Activated T-cell treated with anti-CD3 and anti-CD28 coated beads, Interleukin-2, amount 50 U/mL, for 48 hours (primary cell): ENCODE data around the gene PSMB9.

Experiments used
- DNase-seq, 2 experiments: peaks; one replicate each; pipeline ENCODE4 v3.0.0-alpha.2; 2020

The PSMB9 gene

DNA sequence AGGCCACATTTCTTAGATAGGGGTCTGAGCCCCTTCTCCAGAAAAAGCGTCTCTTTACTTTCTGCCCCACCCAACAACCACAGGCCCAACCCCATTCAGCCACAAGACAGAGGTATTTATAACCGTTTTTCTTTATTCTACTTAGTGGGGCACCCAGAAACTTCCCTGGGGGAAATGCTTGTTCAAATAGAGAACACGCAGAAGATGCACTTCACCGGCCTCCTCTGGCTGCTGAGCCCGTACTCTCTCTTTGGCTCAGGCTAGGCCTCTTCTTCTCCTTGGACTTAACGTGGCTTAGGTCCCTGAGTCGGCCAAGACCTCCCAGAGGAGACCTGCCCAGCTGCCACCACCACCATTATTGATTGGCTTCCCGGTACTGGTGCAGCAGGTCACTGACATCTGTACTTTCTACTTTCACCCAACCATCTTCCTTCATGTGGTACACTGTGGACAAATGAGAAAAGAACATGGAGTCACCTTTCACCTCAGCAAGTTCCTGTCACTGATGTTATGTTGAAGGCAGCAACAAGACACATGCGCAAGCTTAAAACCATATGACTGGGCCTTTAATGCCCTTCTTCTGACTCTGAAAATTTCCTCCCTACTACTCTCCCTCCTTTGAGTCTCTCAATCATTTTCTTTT is 13.3 kb upstream of the PSMB9 start:
- DNase-seq, result peak; percentile 61 to 66

DNA sequence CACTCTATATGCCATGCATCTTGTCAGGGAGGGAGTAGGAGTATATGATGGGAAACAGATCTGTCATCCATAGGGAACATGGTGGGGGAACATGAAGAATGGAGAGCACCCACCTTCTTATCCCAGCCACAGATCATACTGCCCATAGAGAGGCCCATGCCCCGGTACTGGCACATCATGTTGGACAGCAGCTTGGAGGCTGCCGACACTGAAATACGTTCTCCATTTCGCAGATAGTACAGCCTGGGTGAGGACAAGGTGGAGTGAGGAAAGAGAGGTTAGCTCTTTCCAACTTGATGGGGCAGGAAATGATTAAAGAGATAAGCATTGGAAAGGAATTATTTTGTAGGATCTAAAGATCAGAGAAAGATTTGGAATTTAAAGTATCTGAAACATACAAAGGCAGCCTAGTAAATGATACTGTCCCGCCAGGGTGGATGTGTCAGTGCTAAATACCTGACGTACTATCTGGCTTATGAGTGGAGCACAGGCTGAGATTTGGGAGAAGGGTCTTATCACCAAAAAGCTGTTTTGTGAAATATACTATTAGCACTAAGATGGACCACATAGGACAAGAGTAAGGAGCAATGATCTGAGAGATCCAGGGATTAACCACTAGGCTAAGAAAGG is 11.9 kb upstream of the PSMB9 start:
- DNase-seq, result no peak

GRCh38 chr6:32842690-32843089 is 11.3 kb upstream of the PSMB9 start:
- DNase-seq, result no peak

DNA sequence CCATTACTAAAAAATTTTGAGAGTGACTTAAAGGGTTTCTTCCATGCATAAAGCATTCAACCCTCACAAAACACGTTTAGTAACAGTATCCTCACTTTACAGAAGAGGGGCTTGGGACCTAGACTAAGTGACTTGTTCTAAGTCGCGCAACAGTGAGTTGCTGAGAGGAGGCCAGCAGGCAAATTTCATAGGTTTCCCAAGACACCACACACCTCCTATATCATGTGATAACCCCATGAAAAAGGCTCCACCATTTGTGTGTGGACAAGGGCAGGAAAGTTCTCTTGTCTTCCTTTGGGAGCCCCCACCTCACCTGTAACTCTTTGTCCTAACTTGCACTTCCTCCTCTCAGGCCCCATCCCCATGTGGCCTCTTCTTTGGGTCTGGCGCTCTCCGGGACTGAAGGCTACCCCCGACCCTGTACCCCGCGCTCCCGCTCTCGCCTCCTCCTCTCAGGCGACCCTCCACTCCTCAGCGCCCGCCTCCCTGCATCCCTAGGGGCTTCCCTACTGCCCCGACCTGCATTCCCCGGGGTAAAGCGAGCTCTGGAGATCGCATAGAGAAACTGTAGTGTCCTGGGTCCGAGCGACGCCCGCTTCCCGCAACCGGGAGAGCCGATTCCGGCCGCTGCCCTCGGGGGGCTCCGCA is 10.5 kb upstream of the PSMB9 start:
- no peak for DNase-seq

- DNase-seq, result peak; percentile 98 to 99
Measured at GRCh38 chr6:32843979-32844838, 9.8 kb upstream of the PSMB9 start, which contains the start of gene PSMB8. TSS of gene PSMB8 (minus strand) at chr6:32844047. CDS start at chr6:32843996, 51 bp downstream.

- no peak for DNase-seq
Measured at GRCh38 chr6:32844839-32845383, 9.1 kb upstream of the PSMB9 start.

- peak; percentile 59 to 71 for DNase-seq
Measured at GRCh38 chr6:32845384-32845884, 8.6 kb upstream of the PSMB9 start.

- no peak for DNase-seq
Measured at GRCh38 chr6:32847004-32847403, 7.0 kb upstream of the PSMB9 start.

DNA sequence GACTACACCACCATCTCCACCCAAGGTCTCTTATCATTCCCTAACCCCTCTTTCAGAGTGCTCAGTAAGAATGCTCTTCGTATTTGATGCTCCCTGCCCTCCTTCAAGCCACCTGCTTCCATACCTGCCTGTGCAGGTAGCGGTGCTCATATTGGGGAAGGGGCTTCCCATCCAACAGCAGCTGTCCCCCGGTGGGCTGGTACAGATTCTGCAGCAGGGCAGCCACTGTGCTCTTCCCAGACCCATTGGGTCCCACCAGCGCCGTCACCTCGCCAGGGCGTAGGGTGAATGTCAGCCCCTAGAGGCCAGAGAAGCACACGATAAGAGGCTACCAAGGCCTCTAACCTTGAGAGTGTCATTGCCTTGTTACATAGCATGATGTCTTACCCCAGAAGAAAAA is 6.2 kb upstream of the PSMB9 start:
- DNase-seq, result no peak

DNA sequence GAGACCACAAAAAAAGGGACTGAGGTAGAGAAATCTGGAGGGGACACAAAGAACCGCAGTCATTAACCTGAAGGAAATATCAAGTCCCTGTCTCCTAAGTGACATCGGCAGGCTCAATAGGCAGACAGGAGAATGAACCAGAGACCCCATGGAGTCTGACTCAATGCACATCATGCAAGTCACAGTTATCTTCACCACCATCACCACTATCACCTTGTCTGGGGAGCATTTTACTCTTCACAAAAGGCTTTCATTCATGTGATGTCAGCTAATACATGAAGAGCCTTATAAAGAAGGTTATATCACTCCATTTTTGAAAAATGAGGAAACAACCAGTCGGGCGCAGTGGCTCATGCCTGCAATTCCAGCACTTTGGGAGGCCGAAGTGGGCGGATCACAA is 4.9 kb upstream of the PSMB9 start:
- no peak for DNase-seq

DNA sequence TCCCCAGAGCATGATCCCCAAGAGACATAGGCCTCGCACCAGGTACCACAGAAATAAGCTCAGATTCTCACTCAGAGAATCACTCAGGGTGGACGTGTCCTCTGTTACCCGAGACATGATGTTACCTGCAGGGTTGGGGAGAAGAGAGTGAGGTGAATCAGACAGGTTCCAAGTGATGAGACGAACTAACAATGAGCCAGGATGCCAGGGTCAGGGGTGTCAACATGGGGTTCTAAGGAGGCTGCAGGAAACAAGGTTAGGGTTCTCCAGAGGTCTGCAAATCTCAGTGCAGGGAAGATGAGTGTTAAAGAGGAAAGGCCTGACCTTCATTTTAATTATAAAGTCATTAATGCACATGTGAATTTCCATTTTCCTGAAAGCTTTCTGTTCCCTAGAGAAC is 3.0 kb upstream of the PSMB9 start:
- no peak for DNase-seq

DNA sequence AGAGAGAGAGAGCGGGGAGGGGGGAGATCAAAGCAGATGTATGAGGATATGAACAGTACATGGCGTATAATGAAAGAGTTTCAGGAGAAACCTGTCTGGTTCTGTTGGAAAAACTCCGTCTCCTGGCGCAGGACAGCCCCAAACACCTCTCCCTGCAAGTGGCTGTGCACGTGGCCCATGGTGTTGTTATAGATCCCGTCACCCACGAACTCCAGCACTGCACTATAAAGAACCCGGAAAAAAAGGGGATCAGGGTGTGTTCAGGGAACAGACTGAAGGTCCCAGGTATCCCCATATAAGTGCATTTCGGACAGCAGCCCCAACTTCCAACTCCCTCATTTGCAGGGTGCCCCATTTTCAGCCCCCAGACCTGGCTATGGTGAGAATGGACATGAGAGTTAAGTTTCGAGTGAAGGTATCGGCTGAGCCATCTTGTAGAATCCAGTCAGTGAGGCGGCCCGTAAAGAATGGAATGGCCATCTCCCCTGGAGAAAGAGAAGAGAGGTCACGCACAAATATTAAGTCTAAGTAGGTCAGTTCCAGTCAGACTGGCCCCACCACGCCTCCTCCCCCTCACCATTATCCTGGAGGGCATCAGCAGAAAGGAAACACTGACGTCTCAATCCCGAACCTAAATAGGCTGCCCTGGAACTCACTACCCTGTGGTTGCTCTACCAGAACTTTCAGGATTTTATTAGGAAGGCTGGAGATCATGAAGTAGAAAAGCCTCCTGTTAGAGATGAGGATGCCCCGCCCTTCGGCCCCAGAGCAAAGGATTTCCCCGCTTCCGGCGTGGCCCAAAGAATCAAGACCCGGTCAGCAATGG is 1.8 kb upstream of the PSMB9 start:
- peak; percentile 61 to 63 for DNase-seq

DNA sequence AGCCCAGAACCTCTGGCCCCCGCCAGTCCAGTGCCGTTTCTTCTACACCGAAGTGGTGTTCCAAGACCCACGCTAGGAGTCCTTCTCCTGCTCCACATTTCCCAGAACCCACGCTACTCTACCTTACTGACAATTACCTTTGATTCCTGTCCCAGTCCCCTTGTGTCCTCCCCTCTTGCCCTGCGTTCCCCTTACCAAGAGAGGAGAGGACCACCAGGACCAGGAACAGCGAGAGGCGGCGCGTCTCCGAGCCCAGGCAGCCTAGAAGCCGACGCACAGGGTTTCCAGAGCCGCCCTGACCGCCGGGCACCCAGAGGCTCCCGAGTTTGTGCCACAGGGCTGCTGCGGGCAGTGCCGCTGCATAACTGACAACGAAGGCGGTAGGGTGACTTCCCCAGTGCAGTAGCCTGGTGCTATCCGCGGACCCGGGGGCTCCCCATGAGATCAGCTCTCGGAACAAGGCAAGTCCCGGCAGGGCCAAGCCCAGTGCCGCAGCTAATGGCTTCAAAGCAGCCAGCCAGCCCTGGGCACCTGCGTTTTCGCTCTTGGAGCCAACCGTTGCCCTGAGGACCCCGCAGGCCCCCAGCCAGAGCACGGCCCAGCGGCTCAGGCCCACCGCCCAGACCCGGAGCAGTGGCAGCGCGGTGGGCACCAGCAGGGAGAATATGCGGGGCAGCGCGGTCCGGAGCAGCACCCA is 1.0 kb upstream of the PSMB9 start:
- DNase-seq, result peak; percentile 68 to 74

- peak in 1 of 2 experiments; percentile 70 for DNase-seq
Measured at GRCh38 chr6:32854376-32855178, 585 bp downstream of the PSMB9 start.

DNA sequence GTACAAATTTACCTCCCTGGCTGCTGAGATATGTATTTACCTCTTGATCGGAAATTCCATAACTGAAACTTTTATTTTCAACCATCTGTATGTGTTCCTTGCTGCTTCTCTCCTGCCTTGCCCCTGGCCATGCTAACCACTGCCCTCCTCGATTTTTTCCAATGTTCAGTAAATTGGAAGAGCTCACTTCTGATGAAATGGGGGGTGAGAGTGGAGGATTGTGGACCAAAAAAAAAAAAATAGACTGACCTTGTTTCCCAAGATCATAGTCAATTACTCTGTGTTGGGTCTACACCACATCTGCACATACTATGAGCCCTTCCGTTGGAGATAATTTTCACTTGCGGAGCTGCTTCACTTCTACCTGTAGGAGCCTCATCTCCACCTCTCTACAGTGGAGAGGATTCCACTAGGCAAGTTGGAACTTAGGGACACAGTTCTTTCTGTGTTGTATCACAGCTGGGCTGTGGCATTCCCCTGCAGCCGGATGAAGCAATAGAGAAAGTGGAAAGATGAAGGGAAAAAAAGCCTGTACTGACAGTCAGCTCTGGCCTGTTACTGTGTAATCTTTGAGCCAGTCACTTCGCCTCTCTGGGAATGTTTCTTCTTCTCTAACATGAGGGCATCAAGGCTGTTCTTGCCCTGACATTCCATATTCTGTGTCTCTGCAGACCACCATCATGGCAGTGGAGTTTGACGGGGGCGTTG is 1.6 kb downstream of the PSMB9 start:
- no peak for DNase-seq

GRCh38 chr6:32857156-32857891 is 3.3 kb downstream of the PSMB9 start:
- no peak for DNase-seq

- no peak for DNase-seq
Measured at GRCh38 chr6:32858194-32858593, 4.2 kb downstream of the PSMB9 start.

GRCh38 chr6:32860674-32861073 is 6.7 kb downstream of the PSMB9 start:
- no peak for DNase-seq

- no peak for DNase-seq
Measured at GRCh38 chr6:32862725-32863124, 8.7 kb downstream of the PSMB9 start.
